Epithelial cell of proximal tubule (primary cell): ENCODE results near the gene CD163L1. TPM values are rescaled to one million over a fixed set of nuclear protein-coding genes. Genes with fewer than 3 reads are reported as not detected.
"Not testable (repeated sequence)": the region's sequence is repeated elsewhere in the genome, so short reads cannot be mapped to it uniquely, and the experiment has no call there.

Experiments used
- DNase-seq: peaks from one replicate; pipeline ENCODE4 v3.0.0-alpha.2; 2011; ENCODE audit warnings: low read depth
- H3K4me3 ChIP-seq: 2 replicates; pipeline ENCODE4 v1.5.1; 2011; ENCODE audit warnings: low read depth, mild to moderate bottlenecking, low read length
- total RNA-seq: library from RNA; depleted of rRNA; stranded (reverse); fragments of >200 nt; gene quantifications from 2 replicates; pipeline ENCODE4 v1.2.3, GENCODE V29; 2015
- TF ChIP-seq, protein P1 (sequence below): conservative IDR thresholded peaks from 2 replicates; pipeline ENCODE4 v1.5.1; 2012; ENCODE audit warnings: low read depth, mild to moderate bottlenecking, low read length

CD163L1 gene
- total RNA-seq, 1 donor from 2014 or later: 0.12 TPM

DNA sequence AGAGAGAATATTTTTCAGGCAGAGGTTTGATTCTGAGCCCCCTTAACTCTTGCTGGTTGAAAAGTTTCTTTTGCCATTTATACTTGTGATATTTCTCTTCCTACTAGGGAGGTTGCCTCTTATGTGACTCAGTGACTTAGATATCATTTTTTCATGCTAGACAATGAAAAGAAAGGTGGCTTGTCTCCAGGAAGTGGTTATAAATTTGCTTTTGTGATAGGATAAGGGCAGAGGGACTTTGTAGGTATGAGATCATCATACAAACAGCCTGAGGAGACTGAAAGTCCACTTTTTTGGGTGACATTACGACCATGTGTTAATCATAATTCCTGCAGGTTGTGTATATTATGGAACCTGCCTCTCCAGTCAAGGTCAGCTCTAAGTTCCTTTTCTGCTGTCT lies 104.3 kb downstream of the CD163L1 start:
- TF ChIP-seq, protein P1, sequence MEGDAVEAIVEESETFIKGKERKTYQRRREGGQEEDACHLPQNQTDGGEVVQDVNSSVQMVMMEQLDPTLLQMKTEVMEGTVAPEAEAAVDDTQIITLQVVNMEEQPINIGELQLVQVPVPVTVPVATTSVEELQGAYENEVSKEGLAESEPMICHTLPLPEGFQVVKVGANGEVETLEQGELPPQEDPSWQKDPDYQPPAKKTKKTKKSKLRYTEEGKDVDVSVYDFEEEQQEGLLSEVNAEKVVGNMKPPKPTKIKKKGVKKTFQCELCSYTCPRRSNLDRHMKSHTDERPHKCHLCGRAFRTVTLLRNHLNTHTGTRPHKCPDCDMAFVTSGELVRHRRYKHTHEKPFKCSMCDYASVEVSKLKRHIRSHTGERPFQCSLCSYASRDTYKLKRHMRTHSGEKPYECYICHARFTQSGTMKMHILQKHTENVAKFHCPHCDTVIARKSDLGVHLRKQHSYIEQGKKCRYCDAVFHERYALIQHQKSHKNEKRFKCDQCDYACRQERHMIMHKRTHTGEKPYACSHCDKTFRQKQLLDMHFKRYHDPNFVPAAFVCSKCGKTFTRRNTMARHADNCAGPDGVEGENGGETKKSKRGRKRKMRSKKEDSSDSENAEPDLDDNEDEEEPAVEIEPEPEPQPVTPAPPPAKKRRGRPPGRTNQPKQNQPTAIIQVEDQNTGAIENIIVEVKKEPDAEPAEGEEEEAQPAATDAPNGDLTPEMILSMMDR: no peak
- DNase-seq: no peak

DNA sequence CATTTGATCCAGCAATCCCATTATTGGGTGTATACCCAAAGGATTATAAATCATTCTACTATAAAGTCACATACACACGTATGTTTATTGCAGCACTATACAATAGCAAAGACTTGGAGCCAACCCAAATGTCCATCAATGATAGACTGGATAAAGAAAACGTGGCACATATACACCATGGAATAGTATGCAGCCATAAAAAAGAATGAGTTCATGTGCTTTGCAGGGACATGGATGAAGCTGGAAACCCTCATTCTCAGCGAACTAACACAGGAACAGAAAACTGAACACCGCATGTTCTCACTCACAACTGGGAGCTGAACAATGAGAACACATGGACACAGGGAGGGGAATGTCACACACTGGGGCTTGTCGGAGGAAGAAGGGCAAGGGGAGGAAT lies 106.2 kb downstream of the CD163L1 start:
- not testable (repeated sequence) for DNase-seq, H3K4me3 ChIP-seq

More for the DNA sequence above, 104.3 kb downstream of the CD163L1 start:
- H3K4me3 ChIP-seq: no peak overlapping the region

DNA sequence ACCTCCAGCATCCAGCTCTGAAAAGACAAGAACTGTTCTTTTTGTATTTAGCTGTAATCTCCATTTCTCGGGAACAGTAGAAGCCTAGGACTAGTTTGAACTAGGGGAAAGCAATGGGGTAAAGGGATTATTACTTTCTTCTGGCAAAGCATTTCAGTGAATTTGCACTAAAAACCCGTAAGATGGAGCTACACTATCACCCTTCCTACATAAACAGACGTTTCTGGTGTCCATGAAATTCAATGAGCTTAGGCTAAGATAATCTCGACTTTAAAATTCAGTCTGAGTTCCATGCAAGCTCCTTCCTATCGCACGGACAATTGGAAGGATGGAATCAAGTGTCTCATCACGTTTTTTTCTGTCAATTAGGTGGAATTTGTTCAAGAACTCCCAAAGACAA lies 116.0 kb downstream of the CD163L1 start:
- TF ChIP-seq, protein P1: no peak

DNA sequence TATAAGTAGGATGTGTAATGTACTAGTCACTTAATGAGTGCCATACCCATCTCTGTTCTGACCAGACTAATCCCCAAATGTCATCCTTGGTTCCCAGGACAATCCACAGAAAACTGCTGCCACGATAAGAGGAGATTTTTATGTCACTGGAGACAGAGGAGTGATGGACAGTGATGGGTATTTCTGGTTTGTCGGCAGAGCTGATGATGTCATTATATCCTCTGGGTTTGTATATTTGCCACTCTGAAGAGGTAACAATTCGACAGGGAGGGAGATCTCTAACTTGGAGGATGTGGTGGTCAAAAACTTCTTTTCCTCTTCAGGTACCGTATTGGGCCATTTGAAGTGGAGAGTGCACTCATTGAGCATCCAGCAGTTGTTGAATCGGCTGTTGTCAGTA lies 119.8 kb downstream of the CD163L1 start:
- DNase-seq: no peak
- TF ChIP-seq, protein P1: no peak
- no peak overlapping the region for H3K4me3 ChIP-seq

More for the DNA sequence above, 116.0 kb downstream of the CD163L1 start:
- DNase-seq: no peak
- no peak overlapping the region for H3K4me3 ChIP-seq

DNA sequence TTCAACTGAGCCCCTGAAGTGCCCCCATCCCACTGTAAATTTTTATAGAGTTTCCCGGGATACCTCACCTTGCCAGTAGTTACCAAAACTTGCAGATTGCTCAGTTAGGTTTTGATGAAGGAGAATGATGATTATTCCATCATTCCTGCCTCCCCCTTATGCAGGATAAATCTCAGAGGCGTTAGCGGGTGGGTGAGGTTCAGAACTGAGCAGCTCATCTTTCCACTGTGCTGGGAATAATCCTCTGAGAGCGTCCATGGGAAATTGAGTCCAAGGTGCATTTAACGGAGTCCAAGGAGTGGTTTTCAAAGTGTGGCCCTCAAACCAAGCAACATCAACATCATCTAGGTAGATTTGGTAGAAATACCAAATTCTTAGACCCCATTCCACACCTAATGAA lies 121.4 kb downstream of the CD163L1 start:
- TF ChIP-seq, protein P1: no peak
- H3K4me3 ChIP-seq: no peak overlapping the region
- no peak for DNase-seq

DNA sequence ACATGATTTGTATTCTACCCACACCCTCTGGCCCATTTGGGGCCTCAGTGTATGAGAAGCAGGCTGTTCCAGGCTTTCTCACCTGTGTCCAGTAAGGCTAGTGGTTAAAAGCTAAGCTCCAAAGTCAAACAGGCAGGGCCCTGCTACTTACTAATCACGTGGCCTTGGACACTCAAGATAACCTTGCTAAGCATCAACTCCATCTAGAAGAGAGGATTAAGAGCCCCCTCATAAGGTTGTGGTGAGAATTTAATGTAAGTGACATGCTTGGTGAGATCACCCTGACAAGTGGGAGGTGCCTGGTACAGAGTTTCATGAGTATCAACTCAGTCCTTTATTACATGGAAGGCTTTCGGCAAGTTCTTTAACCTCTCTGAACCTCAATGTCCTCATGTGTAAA lies 122.3 kb downstream of the CD163L1 start:
- H3K4me3 ChIP-seq: no peak overlapping the region
- no peak for DNase-seq
- TF ChIP-seq, protein P1: no peak

DNA sequence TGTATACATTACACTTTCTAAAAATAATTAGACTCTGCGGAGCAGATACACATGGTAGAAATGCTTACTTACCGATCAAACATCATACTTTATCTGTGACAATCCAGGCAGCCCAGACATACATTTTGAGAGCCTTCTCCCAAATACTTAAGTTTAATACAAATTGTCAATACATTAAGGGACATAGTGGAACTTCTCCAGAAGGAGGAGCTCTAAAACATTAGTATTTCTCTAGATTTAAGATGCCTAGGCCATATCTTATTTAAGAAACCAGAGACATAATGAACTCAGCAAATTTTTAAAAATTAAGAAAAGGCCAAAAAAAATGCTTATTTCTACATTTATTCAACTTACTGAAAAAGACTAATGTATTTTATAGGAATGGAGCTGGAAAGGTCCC lies 124.0 kb downstream of the CD163L1 start:
- no peak overlapping the region for H3K4me3 ChIP-seq
- DNase-seq: no peak

More for the DNA sequence above, 124.0 kb downstream of the CD163L1 start:
- TF ChIP-seq, protein P1: no peak
